HTR-8/SVneo (cell line): ENCODE data around the gene TRAF3.
"Not testable (repeated sequence)": the region's sequence is repeated elsewhere in the genome, so short reads cannot be mapped to it uniquely, and the experiment has no call there.

ENCODE experiments used
- DNase-seq: peaks from one replicate; pipeline ENCODE4 v3.0.0; 2011; ENCODE audit warnings: low spot score, mixed read lengths; ENCODE audit not compliant: insufficient read length
- FAIRE-seq: peaks from 2 replicates; lab custom pipeline; 2011; peaks lifted over from hg19 to GRCh38; lab: Jason Lieb, UNC

The TRAF3 gene

GRCh38 chr14:102877511-102877910 is 100.3 kb downstream of the TRAF3 start:
- not testable (repeated sequence) for DNase-seq, FAIRE-seq

DNA sequence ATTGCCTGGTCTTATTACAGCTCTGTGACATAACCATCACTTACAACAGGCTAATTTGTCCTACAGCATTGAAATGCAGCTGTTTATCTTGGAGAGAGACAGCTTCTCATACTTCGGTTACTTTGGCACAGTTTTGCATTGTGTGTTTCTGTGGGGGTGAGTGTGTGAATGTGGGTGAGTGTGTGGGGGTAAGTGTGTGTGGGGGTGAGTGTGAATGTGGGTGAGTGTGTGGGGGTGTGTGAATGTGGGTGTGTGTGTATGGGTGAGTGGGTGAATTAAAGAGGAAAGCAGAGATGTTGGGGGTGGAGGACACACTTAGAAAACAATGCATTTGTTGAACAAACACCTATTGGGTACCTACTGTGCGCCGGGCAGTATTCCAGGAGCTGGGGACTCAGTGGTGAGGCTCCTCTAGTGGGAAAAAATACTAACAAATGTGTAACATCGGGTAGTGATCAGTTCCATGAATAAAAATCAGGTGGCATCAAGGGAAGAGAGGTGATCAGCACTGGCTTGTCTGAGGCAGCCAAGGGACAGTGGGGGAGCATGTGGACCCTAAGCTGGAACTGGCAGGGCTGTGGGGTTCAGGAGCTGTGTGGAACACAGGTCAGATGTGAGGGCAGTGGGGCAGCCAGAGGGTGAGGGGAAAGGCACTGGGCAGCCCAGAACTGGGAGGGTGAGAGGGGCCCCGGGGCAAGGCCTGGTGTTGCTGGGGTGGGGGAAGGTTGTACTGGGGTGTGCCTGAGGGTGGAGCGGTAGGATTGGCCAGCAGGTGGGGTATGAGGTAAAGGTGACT is 101.1 kb downstream of the TRAF3 start:
- FAIRE-seq (no peak), DNase-seq (no peak)

GRCh38 chr14:102878970-102879460 is 101.8 kb downstream of the TRAF3 start:
- no peak for FAIRE-seq
- DNase-seq: no peak

GRCh38 chr14:102882226-102882906 is 105.1 kb downstream of the TRAF3 start:
- FAIRE-seq (no peak), DNase-seq (no peak)

DNA sequence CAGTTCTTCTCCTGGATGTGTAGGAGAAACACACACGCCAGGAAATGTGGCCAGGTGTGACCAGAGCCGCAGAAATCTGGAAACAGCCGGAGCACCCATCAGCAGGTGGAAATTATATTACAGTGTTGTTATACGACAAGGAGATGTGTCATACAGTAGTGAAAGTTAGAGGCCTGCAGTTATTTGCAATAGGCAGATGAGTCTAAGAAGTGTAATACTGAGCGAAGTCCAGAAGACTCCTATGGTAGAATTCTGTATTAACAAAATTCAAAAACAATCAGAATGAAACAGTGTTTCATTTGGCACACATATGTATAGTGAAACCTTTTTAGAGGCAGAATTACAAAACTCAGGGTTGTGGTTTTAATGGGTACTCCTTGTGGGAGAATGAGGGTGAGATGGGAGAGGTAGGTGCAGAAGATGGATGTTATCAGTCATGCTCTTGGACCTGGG is 105.9 kb downstream of the TRAF3 start:
- DNase-seq (no peak), FAIRE-seq (no peak)

GRCh38 chr14:102883554-102883953 is 106.3 kb downstream of the TRAF3 start:
- DNase-seq (no peak), FAIRE-seq (no peak)

- DNase-seq (no peak), FAIRE-seq (no peak)
Observed at GRCh38 chr14:102885737-102886447, 108.6 kb downstream of the TRAF3 start.

DNA sequence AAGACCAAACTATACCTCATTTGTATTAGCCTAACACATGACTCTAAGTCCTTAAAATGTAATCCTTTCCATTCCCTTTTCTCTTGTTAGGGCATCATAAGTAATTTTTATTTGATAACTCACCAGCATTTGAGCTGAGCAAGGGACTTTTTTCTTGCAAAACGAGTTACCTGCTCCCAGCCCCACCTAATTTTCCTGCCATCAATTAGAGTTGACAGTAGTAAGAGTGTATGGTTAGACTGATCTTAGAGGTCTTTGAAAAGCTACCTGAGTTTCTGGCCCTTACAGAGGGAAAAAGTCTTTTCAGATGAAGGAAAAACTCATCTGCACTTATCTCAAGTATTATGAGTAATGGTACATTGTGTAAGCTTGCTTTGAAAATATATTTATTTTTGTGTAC is 111.5 kb downstream of the TRAF3 start:
- DNase-seq: no peak
- no peak for FAIRE-seq

GRCh38 chr14:102889615-102890014 is 112.4 kb downstream of the TRAF3 start:
- DNase-seq: no peak
- no peak for FAIRE-seq

GRCh38 chr14:102891111-102891510 is 113.9 kb downstream of the TRAF3 start:
- no peak for DNase-seq
- no peak for FAIRE-seq

DNA sequence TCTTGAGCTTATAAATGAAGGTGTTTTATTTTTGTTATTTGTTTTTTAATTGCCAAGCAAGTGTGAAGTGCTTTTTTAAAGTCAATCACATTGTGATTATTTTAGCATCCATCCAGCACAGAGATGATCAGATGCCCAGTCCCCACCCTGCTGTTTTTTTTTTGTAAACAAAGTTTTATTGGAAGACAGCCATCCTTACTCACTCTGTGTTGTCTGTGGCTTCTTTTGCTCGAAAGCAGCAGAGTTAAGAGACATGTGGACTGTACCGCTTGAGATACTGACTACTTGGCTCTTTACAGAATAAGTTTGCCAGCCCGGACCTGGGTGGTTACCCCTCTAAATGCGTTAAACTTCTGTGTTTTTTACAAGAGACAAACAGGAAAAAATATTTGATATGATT is 114.3 kb downstream of the TRAF3 start:
- DNase-seq (no peak), FAIRE-seq (no peak)

GRCh38 chr14:102892651-102893050 is 115.4 kb downstream of the TRAF3 start:
- FAIRE-seq (no peak), DNase-seq (no peak)

DNA sequence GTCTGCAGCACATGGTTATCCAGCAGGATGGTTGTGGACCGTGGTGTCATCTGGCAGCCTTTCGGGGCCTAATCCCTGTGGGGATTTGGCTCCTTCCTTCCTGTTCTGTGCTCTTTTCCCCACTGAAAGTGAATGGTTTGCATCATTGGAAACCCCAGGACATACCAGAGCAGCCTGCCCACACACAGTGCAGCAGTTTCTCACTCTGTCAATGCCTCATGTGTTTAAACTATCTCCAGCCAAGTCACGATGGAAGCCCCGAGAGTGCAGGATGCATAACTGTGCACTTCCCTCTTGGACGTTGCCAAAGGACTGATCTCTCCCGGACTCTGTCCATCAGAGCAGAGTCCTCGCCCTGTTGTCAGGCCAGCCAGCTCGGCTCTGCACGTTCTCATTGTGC is 116.2 kb downstream of the TRAF3 start:
- FAIRE-seq: no peak
- DNase-seq: no peak

GRCh38 chr14:102896735-102897134 is 119.5 kb downstream of the TRAF3 start:
- FAIRE-seq, DNase-seq: not testable (repeated sequence)

- no peak for DNase-seq
- FAIRE-seq: no peak
Observed at GRCh38 chr14:102897299-102898027, 120.2 kb downstream of the TRAF3 start.

DNA sequence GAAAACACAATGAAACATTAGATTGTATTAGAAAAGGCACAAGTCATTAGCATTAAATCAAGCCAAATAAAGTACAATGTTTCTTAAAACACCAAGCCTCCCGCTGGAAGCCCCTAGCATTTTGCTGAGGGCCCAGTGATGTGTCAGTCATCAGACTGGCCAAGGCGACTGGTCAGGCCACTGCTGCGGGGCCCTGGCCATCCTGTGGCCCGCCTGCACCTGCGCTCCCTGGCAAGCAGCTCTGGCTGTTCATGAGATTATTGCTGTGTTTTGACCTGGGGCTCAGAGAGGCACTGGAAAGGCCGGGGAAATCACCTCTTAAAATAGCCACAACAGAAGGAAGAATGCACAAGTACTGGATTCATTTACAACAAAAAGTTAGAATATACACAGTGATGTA is 121.0 kb downstream of the TRAF3 start:
- FAIRE-seq: no peak
- no peak for DNase-seq

GRCh38 chr14:102898776-102899515 is 121.7 kb downstream of the TRAF3 start:
- FAIRE-seq (no peak), DNase-seq (no peak)

DNA sequence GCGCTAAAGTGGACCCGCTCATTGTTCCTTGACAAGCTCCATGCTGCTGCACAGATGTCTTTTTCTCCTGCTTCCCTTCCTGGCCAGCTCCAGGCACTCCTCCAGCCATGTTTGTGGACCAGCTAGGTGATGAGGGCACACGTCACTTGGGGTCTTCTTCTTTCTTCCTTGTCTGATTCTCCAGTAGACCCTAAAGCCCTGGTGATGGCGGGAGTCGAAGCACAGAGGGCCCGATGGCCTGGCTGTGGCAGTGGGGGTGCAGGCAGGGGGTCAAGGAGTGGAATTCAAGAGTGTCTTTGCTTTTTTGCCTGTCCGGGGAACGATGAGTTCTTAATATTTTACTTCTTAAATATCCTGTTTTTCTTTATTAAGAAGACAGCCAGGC is 122.3 kb downstream of the TRAF3 start:
- DNase-seq (no peak), FAIRE-seq (no peak)
